K562 (cell line): ENCODE measurements around the gene EHD2. TPM values are rescaled to one million over a fixed set of nuclear protein-coding genes. Genes with fewer than 3 reads are reported as not detected.
A peak's percentile ranks its signal among the peaks of the same experiment; 100 is the strongest.

Experiments used
- CEBPB ChIP-seq: fragments of 450-650 bp; IDR thresholded peaks from 2 replicates; pipeline ENCODE4 v1.6.1; 2016; ENCODE audit warnings: missing genetic modification characterization, missing compliant biosample characterization
- CSDE1 ChIP-seq, 2 experiments: fragments of 450-650 bp; IDR thresholded peaks; 2 replicates each; pipeline ENCODE4 v1.6.1; 2016; ENCODE audit warnings: mild to moderate bottlenecking in 1 of 2
- CTBP1 ChIP-seq: fragments of 450-650 bp; IDR thresholded peaks from 2 replicates; pipeline ENCODE4 v1.6.1; 2016; ENCODE audit warnings: borderline replicate concordance
- DIDO1 ChIP-seq: fragments of 450-650 bp; IDR thresholded peaks from 2 replicates; pipeline ENCODE4 v1.6.1; 2016; ENCODE audit warnings: low read depth, missing biosample characterization, missing genetic modification characterization
- HDAC1 ChIP-seq, 2 experiments: fragments of 450-650 bp; IDR thresholded peaks; 2 replicates each; pipeline ENCODE4 v1.6.1; 2016 to 2017; ENCODE audit warnings: inconsistent platforms in 1 of 2, mild to moderate bottlenecking in 1 of 2, moderate library complexity in 1 of 2
- HDAC6 ChIP-seq: IDR thresholded peaks from 2 replicates; pipeline ENCODE4 v1.6.1; 2012; ENCODE audit warnings: low read depth, mild to moderate bottlenecking, control low read depth, inconsistent platforms, low read length, moderate library complexity
- HDGF ChIP-seq: fragments of 450-650 bp; IDR thresholded peaks from 2 replicates; pipeline ENCODE4 v1.6.1; 2016
- POLR3A ChIP-seq: IDR thresholded peaks from 2 replicates; pipeline ENCODE4 v1.6.1; 2011; ENCODE audit warnings: borderline replicate concordance, mild to moderate bottlenecking, moderate library complexity; ENCODE audit not compliant: insufficient read length, insufficient read depth; ENCODE audit errors: extremely low read depth
- PTTG1 ChIP-seq: fragments of 450-650 bp; IDR thresholded peaks from 2 replicates; pipeline ENCODE4 v1.6.1; 2016; ENCODE audit warnings: low read depth, mild to moderate bottlenecking, missing genetic modification characterization, missing compliant biosample characterization
- PURB ChIP-seq: sonication (generic); formaldehyde crosslinking; IDR thresholded peaks from 2 replicates; pipeline ENCODE4 v1.9.0; 2021; ENCODE audit warnings: low read depth, mild to moderate bottlenecking, missing genetic modification reagents
- RAD21 ChIP-seq, 2 experiments: fragments of 250-450 bp in 1 of 2; fragments of 450-650 bp in 1 of 2; sonication (Bioruptor Pico) in 1 of 2; formaldehyde crosslinking in 1 of 2; IDR thresholded peaks in 1 of 2; conservative IDR thresholded peaks in 1 of 2; 2 replicates each; pipeline versions ENCODE4 v1.4.0 to v1.8.0; 2020 to 2022; ENCODE audit warnings: mild to moderate bottlenecking in 2 of 2, moderate library complexity in 1 of 2
- RBM14 ChIP-seq: fragments of 200-400 bp; formaldehyde crosslinking; IDR thresholded peaks from 2 replicates; pipeline ENCODE4 v1.6.1; 2018; ENCODE audit warnings: low read depth, mild to moderate bottlenecking, low read length, moderate library complexity, borderline replicate concordance; ENCODE audit not compliant: insufficient read depth
- THRAP3 ChIP-seq: fragments of 450-650 bp; IDR thresholded peaks from 2 replicates; pipeline ENCODE4 v1.6.1; 2016; ENCODE audit warnings: mild to moderate bottlenecking, inconsistent platforms, borderline replicate concordance
- ZNF76 ChIP-seq: fragments of 250-450 bp; sonication (Bioruptor Pico); IDR thresholded peaks from 2 replicates; pipeline ENCODE4 v1.4.0; 2020; ENCODE audit warnings: mild to moderate bottlenecking, moderate library complexity, borderline replicate concordance
- polyA plus RNA-seq, 8 experiments: library from polyadenylated mRNA; depleted of rRNA in 4 of 8; stranded (reverse) in 5 of 8; unstranded in 3 of 8; fragments of >200 nt; fragmentation: Nextera tagmentation in 2 of 8; fragmentation: Illumina TruSeq in 1 of 8; extraction: Ambion mirVana in 2 of 8; extraction: Trizol in 1 of 8; gene quantifications; 2 replicates each; pipeline versions ENCODE4 v1.2.1 to v1.2.3, GENCODE V29; 2011 to 2014; ENCODE audit warnings: inconsistent platforms in 1 of 8, missing spikeins in 1 of 8
- total RNA-seq, 7 experiments: library from RNA; depleted of rRNA in 6 of 7; stranded (reverse); fragments of >200 nt in 6 of 7; fragmentation: Illumina TruSeq in 2 of 7; extraction: Trizol in 2 of 7; gene quantifications; 2 replicates each; pipeline versions ENCODE4 v1.2.1 to v1.2.3, GENCODE V29; 2011 to 2021; ENCODE audit warnings: low replicate concordance in 1 of 7
- TF ChIP-seq, protein P1 (sequence below): fragments of 250-450 bp; sonication (Bioruptor Pico); IDR thresholded peaks from 2 replicates; pipeline ENCODE4 v1.4.0; 2020; ENCODE audit warnings: borderline replicate concordance
- TF ChIP-seq, protein P2 (sequence below), 2 experiments: fragments of 250-450 bp in 1 of 2; fragments of 450-650 bp in 1 of 2; sonication (Bioruptor Pico) in 1 of 2; IDR thresholded peaks; 2 replicates each; pipeline versions ENCODE4 v1.6.1 to v1.8.0; 2016 to 2021; ENCODE audit warnings: mild to moderate bottlenecking in 2 of 2, moderate library complexity in 2 of 2, missing compliant biosample characterization in 1 of 2, missing genetic modification characterization in 1 of 2
- TF ChIP-seq, protein P3 (sequence below): sonication (generic); formaldehyde crosslinking; IDR thresholded peaks from 2 replicates; pipeline ENCODE4 v1.8.0; 2022; ENCODE audit warnings: mild to moderate bottlenecking, missing genetic modification reagents
- TF ChIP-seq, protein P4 (sequence below): sonication (generic); formaldehyde crosslinking; IDR thresholded peaks from 2 replicates; pipeline ENCODE4 v1.8.0; 2022; ENCODE audit warnings: missing genetic modification reagents, mild to moderate bottlenecking, moderate library complexity, borderline replicate concordance
- TF ChIP-seq, protein P5 (sequence below), 2 experiments: IDR thresholded peaks; 2 replicates each; pipeline ENCODE4 v1.6.1; 2011; ENCODE audit warnings: borderline replicate concordance in 1 of 2, control low read depth in 1 of 2, low read depth in 1 of 2, low read length in 1 of 2, mild to moderate bottlenecking in 1 of 2, mixed read lengths in 1 of 2, moderate library complexity in 1 of 2; ENCODE audit not compliant: insufficient read depth in 1 of 2, insufficient read length in 1 of 2, poor library complexity in 1 of 2, severe bottlenecking in 1 of 2; ENCODE audit errors: extremely low read depth in 1 of 2
- TF ChIP-seq, protein P6 (sequence below): fragments of 250-450 bp; sonication (Bioruptor Pico); IDR thresholded peaks from 2 replicates; pipeline ENCODE4 v1.5.0; 2021

The EHD2 gene
- total and polyA plus RNA-seq, 9 of the 15 experiments (the other 6 are each of a cell fraction or from before 2014, with no cell fraction given) = 1.7 to 32.2 (median 3.0) TPM

DNA sequence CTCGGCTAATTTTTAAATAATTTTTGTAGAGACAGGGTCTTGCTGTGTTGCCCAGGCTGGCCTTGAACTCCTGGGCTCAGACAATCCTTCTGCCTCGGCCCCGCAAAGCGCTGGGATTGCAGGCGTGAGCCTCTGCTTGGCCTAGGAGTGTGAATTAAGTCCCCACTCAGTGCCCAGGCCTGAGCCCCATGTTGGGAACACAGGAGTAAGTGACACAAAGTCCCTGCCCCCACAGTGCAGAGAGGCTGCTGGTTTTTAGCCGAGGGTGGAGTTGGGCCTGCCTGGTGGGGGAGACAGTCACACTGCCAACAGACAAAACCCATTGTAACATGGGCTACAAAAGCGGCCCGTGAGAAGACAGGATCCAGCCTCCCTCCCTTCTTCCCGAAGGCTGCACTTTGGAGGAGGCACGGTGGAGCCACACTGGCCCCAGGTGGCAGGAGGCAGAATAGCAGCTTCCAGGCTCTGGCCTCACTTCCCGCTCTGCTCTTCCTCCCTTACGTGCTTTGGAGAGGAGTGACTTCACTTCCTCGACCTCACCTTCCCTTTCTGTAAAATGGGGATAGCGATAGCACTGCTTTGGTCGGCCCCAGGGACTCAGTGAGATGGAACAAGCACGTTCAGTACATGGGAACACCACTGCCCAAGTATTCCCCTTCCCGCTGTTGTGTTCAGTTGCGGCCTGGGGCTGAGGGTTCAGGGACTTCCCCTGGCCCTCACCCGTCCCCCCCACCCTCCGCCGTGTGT lies 15.2 kb upstream of the EHD2 start (continued):
- TF ChIP-seq, protein P1, sequence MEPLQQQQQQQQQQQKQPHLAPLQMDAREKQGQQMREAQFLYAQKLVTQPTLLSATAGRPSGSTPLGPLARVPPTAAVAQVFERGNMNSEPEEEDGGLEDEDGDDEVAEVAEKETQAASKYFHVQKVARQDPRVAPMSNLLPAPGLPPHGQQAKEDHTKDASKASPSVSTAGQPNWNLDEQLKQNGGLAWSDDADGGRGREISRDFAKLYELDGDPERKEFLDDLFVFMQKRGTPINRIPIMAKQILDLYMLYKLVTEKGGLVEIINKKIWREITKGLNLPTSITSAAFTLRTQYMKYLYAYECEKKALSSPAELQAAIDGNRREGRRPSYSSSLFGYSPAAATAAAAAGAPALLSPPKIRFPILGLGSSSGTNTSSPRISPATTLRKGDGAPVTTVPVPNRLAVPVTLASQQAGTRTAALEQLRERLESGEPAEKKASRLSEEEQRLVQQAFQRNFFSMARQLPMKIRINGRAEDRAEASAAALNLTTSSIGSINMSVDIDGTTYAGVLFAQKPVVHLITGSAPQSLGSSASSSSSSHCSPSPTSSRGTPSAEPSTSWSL (CRISPR knock-in tag) = no peak
- no peak for TF ChIP-seq RBM14
- no peak for TF ChIP-seq ZNF76 (CRISPR knock-in tag)
- TF ChIP-seq CEBPB (tag) = no peak
- TF ChIP-seq, protein P2, sequence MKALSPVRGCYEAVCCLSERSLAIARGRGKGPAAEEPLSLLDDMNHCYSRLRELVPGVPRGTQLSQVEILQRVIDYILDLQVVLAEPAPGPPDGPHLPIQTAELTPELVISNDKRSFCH (CRISPR knock-in tag; IDR thresholded peaks at IDR 0.05) = no peak
- TF ChIP-seq, protein P2 (tag; IDR thresholded peaks at IDR 0.05) = no peak
- TF ChIP-seq, protein P3, sequence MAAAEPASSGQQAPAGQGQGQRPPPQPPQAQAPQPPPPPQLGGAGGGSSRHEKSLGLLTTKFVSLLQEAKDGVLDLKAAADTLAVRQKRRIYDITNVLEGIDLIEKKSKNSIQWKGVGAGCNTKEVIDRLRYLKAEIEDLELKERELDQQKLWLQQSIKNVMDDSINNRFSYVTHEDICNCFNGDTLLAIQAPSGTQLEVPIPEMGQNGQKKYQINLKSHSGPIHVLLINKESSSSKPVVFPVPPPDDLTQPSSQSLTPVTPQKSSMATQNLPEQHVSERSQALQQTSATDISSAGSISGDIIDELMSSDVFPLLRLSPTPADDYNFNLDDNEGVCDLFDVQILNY = no peak
- TF ChIP-seq POLR3A = no peak
- no peak for TF ChIP-seq PTTG1 (tag)
- no peak for TF ChIP-seq THRAP3
- TF ChIP-seq, protein P4, sequence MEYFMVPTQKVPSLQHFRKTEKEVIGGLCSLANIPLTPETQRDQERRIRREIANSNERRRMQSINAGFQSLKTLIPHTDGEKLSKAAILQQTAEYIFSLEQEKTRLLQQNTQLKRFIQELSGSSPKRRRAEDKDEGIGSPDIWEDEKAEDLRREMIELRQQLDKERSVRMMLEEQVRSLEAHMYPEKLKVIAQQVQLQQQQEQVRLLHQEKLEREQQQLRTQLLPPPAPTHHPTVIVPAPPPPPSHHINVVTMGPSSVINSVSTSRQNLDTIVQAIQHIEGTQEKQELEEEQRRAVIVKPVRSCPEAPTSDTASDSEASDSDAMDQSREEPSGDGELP (CRISPR knock-in tag) = peak; percentile 79
- TF ChIP-seq, protein P5, sequence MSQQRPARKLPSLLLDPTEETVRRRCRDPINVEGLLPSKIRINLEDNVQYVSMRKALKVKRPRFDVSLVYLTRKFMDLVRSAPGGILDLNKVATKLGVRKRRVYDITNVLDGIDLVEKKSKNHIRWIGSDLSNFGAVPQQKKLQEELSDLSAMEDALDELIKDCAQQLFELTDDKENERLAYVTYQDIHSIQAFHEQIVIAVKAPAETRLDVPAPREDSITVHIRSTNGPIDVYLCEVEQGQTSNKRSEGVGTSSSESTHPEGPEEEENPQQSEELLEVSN (IDR thresholded peaks at IDR 0.05; ENCODE audit: borderline replicate concordance in 1 of 2, extremely low read depth in 1 of 2, insufficient read depth in 1 of 2, insufficient read length in 1 of 2, low read depth in 1 of 2, low read length in 1 of 2, poor library complexity in 1 of 2, severe bottlenecking in 1 of 2) = peak in 1 of 2 experiments; percentile 48
- TF ChIP-seq HDAC1 (IDR thresholded peaks at IDR 0.05) = no peak
- TF ChIP-seq, protein P6, sequence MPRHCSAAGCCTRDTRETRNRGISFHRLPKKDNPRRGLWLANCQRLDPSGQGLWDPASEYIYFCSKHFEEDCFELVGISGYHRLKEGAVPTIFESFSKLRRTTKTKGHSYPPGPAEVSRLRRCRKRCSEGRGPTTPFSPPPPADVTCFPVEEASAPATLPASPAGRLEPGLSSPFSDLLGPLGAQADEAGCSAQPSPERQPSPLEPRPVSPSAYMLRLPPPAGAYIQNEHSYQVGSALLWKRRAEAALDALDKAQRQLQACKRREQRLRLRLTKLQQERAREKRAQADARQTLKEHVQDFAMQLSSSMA (CRISPR knock-in tag) = no peak
- no peak for TF ChIP-seq PURB (CRISPR knock-in tag)
- peak; percentile 95 to 98 for TF ChIP-seq RAD21 (CRISPR knock-in tag; conservative IDR thresholded peaks at IDR 0.05 in 1 of 2, IDR thresholded peaks at IDR 0.05 in 1 of 2)
- peak; percentile 76 for TF ChIP-seq CTBP1
- TF ChIP-seq CSDE1 (IDR thresholded peaks at IDR 0.05) = no peak
- no peak for TF ChIP-seq DIDO1 (tag)
- no peak for TF ChIP-seq HDAC6
- TF ChIP-seq HDGF = 0 out of 2 replicates have a peak, but pooled peaks have one; percentile 37
